Nucleus accumbens (tissue), 56 donors: Measurements from ENCODE around the gene PIGZ.
"Not testable (repeated sequence)": the region's sequence is repeated elsewhere in the genome, so short reads cannot be mapped to it uniquely, and the experiment has no call there.

Experiments used
- DNase-seq, 56 donors: peaks; one replicate each; lab custom pipeline; 2025; lab: John Stamatoyannopoulos, UW

Gene PIGZ

GRCh38 chr3:196954832-196955231 lies 13.8 kb downstream of the PIGZ start:
- no peak for DNase-seq

- DNase-seq, result no peak
Observed at GRCh38 chr3:196951371-196951770, 17.3 kb downstream of the PIGZ start.

GRCh38 chr3:196949750-196950149 lies 18.9 kb downstream of the PIGZ start:
- DNase-seq, result no peak

GRCh38 chr3:196949285-196949619 lies 19.4 kb downstream of the PIGZ start:
- no peak for DNase-seq

- no peak for DNase-seq
Observed at GRCh38 chr3:196948442-196949284, 20.0 kb downstream of the PIGZ start.

GRCh38 chr3:196947860-196948441 lies 20.7 kb downstream of the PIGZ start:
- no peak for DNase-seq

GRCh38 chr3:196947136-196947859 lies 21.3 kb downstream of the PIGZ start:
- DNase-seq, result no peak

- DNase-seq, result not testable (repeated sequence)
Observed at GRCh38 chr3:196944037-196944790, 24.4 kb downstream of the PIGZ start.

DNA sequence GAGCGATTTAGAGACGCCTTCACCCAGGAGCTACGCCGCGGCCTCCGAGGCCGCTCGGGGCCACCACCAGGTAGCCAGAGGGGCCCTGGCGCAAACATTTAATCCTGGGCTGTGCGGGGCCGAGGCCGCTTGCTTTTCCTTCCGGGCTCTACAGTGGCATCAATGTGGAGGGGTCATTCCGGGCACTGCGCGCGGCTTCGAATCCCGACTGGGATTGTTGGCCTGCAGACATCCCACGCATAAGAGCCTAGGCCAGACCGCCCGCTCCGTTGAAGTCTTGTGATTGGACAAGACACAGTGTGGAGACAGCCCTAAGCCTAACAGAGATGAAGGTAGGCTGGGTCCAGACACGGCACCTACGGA lies 25.7 kb downstream of the PIGZ start:
- DNase-seq, result peak in 6 of 56 donors; percentile 19 to 39 (median 25)

DNA sequence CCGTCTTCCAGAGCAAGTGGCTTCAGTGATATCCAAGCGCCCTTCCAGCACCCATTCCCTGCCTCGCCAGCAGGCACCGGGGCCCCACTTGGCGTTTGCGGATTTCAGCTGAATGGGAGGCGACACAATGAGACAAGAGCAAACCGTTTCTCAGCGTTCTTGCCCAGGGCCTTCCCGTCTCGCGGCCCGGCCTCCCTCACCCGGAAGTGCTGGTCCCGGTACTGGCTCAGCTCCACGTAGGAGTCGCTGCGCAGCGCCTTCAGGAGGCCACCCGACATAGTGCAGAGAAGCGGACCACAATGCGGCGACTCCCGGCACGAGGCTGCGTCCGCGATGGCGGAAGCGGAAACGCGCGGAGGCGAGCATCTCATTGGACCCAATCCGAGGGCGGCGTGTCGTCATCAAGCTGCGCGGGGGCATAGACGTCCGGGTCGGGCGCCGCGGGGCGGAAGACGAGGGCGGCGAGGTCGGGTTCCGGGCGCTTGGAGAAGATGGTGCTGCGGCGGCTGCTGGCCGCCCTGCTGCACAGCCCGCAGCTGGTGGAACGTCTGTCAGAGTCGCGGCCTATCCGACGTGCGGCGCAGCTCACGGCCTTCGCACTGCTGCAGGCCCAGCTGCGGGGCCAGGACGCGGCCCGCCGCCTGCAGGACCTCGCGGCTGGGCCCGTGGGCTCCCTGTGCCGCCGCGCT lies 26.3 kb downstream of the PIGZ start, which contains the start of gene NCBP2:
Gene NCBP2 (minus strand): TSS at position 303 of the 689 bp plus-strand sequence. CDS start 25 bp downstream, at position 278.
- peak; percentile 69 to 98 (median 94) for DNase-seq

DNA sequence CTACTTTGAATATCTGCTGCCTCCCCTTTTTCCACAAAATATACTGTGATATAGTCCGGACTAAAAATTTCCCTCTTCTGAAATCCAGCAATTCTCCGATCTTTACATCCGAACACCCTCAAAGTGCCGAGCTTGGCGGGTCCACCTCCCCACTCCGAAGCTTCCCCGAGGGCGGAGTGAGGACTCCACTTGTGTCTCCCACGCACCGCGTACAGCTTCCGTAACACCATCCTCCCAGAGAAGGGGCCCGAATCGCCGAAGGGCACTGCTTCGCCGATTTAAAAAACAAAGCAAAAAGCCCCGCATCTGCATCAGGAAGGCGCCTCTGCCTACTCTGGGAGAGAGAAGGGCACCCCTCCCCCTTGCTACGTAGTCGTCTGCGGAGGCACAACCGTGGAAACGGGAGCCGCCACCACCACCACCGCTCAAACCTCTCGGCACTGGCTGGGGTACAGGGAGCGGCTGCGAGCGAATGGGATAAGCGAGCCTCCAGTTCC lies 26.9 kb downstream of the PIGZ start:
- DNase-seq, result peak in 26 of 56 donors; percentile 37 to 86 (median 64)

- DNase-seq, result no peak
Observed at GRCh38 chr3:196938576-196938975, 30.1 kb downstream of the PIGZ start.

GRCh38 chr3:196938124-196938523 lies 30.5 kb downstream of the PIGZ start:
- no peak for DNase-seq

DNA sequence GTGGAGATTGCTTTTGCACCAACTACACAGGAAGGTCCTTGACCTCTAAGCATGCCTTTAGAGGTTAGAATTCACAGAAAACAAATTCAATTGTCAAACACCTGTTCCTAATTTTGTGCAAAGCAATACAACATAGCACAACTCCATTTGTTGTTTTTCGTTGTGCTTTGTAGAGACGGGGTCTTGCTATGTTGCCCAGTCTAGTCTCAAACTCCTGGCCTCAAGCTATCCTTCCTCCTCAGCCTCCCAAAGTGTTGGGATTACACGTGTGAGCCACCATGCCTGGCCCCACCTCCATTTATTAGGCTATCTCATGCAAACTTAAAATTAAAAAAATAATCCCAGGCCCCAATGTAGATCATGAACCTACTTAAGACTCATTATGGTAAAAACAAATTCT lies 32.3 kb downstream of the PIGZ start:
- DNase-seq, result no peak

DNA sequence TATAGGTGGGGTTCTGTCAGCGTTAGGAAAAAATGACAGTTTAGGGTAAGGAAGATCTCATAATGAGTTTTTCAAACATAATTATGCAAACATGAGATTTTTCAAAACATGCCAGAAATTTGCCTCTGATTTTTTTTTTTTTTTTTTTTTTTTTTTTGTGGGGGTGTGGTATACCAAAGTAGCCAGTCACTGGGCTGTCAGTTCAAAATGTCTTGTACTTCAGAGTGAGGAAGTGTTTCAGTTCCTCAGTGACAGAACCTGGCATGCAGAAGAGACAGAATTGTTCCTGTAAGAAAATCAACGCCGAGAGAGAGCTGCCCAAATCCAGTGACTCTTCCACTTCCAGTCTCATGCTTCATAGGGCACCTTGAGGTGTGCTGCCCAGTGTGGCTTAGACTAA lies 36.0 kb downstream of the PIGZ start:
- no peak for DNase-seq

DNA sequence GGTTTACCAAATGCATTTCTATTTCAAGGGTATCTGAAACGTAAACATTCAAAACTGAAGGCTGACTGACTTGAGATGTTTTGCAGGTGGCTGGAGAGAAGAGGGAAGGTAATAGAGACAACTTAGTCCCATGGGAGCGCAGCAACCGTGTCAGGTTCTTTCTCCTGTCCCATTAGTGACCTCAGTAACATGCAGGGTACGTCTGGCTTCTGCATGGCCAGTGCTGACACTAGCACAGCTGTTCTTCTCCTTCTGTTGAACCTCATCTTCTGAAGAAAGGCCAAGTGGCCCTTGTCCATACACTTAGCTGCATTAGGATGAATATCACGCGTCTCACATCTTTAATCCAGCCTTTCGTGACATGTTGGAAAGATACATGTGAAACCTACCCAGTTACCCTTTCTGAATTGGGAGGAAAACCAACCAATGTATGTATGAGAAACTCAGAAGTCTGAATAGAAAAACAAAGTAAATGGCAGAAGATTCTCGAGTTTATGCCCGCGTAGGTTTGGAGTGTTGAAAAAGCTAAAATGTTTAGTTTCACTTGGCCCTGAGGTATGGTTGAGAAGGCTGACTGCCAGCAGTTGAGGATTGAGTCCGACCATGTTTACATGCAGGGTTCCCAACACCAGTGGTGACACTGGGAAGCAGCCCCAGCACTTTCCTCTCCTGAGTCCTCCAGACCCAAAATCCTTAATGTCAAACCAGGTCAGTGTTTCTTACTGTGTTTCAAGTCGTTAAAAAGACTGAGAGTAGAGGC lies 36.6 kb downstream of the PIGZ start:
- DNase-seq, result no peak

DNA sequence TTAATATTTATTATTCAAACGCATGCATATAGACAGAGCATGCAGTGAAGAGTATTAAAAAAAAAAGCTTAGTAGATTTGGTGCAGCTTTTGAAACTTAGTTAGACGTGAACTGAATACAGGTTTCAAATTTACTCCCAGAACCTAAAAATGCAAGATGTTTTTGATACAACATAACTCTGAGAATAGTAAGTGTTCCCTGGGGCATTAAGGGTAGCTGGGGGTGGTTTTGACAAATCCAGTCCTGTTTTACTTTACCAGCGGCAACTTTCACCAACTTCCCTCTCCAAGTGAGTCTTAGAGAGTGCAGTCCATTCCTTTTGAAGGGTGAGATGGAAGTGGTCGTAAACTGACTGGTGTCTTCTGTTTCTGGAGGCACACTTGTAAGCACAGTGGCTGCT lies 37.5 kb downstream of the PIGZ start:
- DNase-seq, result no peak

DNA sequence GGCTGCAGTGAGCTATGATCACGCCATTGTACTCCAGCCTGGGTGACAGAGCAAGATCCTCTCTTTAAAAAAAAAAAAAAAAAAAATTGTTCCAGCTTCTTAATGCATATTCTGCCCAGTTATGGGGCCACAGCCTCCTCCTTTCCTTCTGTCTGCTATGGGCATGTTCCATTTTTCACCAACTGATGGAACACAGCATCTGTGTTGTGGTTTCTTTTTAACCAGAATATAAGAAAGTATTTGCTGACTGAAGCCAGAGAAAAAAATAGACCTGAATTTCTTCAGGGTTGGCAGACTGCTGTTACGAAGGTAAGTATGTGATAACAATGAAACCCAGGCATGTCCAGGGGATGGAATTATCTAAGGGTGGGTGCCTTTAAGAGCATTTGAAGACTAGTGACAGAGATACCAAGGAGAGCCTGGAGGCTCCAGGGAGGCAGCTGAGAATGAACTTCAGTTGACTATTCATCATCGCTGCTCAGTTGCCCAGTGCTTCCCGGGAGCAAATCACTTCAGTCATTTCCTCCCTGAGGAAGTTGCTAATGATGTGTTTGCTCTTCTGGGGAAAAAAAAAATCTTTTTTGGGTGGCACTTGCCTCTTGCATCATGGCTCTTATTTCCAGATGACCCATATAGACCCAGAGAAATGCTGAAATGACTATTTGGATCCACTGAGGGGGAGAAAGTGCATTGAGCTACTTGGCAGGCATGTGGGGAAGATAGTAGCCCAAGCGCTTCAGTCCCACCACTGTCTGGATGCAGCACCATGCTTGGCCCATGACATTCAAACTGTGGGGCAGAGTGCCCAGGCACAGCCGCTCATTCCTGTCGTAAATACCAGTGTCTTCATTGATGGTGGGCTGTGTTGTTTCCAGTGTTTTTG lies 40.8 kb downstream of the PIGZ start:
- DNase-seq, result no peak
